Activated CD4-positive, alpha-beta T cell treated with anti-CD3 and anti-CD28 coated beads, Interleukin-10, Interleukin-2, amounts not matched to agents 100 ng/mL and 50 ng/mL, durations not matched to agents 16 hours and 8 hours (primary cell): ENCODE measurements around the gene PLIN3.
A peak's percentile ranks its signal among the peaks of the same experiment; 100 is the strongest.
"Not testable (repeated sequence)": the region's sequence is repeated elsewhere in the genome, so short reads cannot be mapped to it uniquely, and the experiment has no call there.

Source experiments
- DNase-seq: peaks from one replicate; pipeline ENCODE4 v3.0.0-alpha.2; 2020

PLIN3 gene

GRCh38 chr19:4805140-4805539 is 62.3 kb downstream of the PLIN3 start:
- not testable (repeated sequence) for DNase-seq

GRCh38 chr19:4803736-4804695 is 63.5 kb downstream of the PLIN3 start:
- DNase-seq: peak; percentile 75

- no peak for DNase-seq
These were observed 64.8 kb downstream of the PLIN3 start for GRCh38 chr19:4802711-4803110.

GRCh38 chr19:4801085-4801619 is 66.3 kb downstream of the PLIN3 start:
- no peak for DNase-seq

DNA sequence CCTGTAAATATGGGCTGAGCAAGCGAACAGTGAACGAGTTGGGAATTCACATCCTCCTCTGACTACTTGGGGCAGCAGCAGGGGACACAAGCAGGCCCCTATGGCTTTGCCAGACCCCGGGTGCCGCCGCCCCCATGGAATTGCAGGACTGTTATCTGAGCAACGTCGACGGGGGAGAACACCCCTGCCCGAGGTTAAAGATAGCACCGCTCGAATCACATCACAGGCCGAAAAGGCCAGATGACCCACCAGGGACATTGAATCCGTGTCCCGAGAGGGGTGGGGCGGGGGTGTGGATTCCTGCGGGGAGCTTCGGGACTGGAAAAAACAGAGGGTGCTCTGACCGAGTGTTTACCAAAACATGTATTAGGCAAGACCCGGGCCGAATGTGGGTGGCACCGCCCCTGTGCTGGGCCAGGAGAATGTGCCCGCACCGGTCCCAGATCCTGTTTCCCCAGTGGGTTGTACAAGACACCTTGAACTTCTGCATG is 66.8 kb downstream of the PLIN3 start:
- DNase-seq: no peak

- DNase-seq: no peak
These were observed 72.1 kb downstream of the PLIN3 start for GRCh38 chr19:4795400-4795799.

- no peak for DNase-seq
These were observed 72.5 kb downstream of the PLIN3 start for GRCh38 chr19:4794971-4795370.

DNA sequence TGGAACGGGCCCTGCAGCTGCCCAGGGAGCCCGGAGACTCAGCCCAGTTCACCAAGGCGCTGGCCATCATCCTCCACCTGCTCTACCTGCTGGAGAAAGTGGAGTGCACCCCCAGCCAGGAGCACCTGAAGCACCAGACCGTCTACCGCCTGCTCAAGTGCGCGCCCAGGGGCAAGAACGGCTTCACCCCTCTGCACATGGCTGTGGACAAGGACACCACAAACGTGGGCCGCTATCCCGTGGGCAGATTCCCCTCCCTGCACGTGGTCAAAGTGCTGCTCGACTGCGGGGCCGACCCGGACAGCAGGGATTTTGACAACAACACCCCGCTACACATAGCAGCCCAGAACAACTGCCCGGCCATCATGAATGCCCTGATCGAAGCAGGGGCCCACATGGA is 74.2 kb downstream of the PLIN3 start:
- DNase-seq: not testable (repeated sequence)

DNA sequence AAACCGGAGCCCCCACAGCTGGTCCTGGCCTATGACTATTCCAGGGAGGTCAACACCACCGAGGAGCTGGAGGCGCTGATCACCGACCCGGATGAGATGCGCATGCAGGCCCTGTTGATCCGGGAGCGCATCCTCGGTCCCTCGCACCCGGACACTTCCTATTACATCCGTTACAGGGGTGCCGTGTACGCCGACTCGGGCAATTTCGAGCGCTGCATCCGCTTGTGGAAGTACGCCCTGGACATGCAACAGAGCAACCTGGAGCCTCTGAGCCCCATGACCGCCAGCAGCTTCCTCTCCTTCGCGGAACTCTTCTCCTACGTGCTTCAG is 74.6 kb downstream of the PLIN3 start:
- not testable (repeated sequence) for DNase-seq

GRCh38 chr19:4792019-4792865 is 75.2 kb downstream of the PLIN3 start:
- peak; percentile 16 for DNase-seq

- DNase-seq: peak; percentile 99
These were observed 76.1 kb downstream of the PLIN3 start, which contains the start of gene FEM1A for GRCh38 chr19:4791183-4792018. FEM1A (plus strand) TSS chr19:4791734; CDS start chr19:4791855, 121 bp downstream.
